NOMO-1 (cell line): ENCODE results near the gene NCKIPSD.
A peak's percentile ranks its signal among the peaks of the same experiment; 100 is the strongest.

Experiments used
- DNase-seq, 2 experiments: peaks; one replicate each; lab custom pipeline; 2025; ENCODE audit not compliant: unreplicated experiment in 2 of 2; lab: John Stamatoyannopoulos, UW

Gene NCKIPSD

DNA sequence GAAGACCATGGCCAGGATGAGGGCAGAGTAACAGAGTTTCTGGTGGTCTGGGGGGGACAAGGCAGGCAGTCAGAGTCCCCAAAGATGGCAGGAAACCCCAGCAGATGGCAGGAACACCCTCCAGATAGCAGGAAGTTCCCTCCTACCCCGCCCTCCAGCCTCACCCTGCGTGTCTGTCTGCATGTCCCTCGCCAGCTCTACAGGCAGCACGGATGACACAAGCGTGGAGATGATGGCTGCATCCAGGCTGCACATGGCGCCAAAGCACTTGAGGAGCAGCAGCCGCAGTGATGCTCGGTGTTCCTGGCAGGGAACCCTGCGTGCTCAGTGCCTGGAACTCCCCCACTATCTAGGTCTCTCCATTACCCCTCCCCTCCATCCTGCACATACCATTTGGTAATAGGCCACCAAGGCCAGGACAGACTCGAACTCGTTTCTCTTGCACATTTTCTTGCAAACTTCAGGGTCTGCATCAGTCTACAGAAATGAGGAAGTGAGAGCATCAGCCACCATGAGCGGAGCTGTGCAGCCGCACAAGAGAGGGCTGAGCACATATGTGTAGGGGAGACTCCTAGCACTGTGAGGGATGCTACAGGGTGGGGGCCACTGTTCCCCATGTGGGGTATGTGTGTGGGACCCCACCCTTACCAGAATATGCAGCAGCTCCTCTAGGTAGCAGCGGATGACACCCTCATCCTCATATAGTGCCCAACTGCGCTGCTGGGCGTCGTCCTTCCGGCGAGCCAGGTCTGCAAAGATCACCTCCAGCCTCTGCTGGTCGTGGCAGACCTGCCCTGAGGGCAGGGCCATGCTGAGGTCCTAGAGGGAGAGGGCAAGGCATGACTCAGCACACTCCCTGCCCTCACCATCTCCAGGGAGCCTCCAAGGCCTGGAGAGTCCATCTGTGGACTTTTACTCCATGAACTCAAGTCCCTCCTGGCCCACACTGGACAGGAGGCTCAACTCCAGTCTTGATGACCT, 6.0 kb downstream of the NCKIPSD start:
- DNase-seq = peak in 1 of 2 experiments; percentile 24

DNA sequence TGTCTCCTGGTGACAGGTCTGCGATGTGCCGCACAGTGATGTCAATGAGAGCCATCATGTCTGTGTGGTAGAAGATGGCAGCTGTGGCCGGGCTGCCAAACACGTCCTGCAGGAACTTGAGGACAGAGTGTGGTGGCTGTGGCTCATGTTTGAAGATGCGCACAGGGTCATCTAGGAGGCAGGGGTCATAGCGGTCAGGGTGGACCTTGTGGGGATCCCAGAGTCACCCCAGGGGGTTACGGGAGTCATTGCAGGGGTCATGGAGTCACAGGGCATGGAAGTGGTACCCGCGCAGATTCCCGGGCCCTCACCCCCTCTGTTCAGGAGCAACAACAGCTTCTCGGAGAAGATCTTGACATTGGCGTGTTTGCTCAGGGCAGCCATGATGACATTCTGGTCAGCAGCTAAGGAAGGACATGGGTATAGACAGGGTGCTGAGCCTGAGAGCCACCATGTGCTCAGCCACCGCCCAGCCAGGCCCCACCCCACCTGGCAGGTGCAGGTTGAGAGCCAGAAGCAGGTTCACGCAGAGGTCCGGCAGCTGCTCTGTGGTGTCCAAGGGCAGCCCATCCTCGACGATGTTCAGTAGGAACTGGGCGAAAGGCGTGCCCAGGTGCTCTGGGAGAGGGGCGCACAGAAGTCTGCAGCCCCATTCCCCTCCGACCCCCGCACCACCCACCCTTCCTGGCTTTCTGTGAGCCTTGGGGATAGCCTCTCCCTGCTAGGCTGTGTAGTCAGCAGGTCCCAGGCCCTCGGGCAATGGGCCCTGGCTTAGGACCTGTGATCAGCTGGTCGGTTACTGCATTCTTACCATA, 6.9 kb downstream of the NCKIPSD start:
- no peak for DNase-seq

DNA sequence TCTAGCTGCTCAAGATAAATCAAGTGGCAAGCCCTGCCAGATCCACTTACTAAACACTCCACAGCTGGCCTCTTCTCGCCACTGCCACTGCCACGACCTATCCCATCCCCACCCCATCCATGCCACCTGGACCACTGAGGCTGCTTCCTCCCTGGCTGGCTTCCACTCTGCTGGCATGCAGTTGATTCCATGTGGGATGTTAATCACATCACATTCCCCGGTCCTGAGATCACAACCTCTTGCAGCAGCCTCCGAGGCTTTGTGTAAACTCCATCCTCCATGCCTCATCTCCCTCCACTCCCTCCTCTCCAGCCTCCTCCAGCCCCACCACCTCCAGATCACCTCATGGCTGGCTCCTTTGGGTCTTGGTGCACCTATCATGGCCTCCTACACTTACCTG, 7.7 kb downstream of the NCKIPSD start:
- no peak for DNase-seq

DNA sequence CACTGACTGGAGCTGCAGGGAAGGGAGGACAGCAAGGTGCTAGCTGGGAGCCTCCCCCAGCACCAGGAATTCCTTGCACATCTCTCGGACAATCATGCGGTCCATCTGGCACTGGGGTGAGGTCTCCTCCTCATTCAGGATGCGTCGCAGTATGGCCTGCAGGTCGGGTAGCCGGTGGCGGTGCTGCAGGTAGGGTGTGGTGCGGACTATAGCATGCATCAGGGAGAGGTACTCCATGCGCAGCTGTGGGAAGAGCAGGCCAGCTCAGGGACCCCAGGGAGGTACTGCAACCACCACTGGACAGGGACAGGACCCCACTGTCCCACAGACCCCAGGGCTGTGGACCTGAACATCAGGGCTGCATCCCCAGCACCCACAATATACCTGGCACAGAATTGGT, 11.2 kb downstream of the NCKIPSD start:
- no peak for DNase-seq

DNA sequence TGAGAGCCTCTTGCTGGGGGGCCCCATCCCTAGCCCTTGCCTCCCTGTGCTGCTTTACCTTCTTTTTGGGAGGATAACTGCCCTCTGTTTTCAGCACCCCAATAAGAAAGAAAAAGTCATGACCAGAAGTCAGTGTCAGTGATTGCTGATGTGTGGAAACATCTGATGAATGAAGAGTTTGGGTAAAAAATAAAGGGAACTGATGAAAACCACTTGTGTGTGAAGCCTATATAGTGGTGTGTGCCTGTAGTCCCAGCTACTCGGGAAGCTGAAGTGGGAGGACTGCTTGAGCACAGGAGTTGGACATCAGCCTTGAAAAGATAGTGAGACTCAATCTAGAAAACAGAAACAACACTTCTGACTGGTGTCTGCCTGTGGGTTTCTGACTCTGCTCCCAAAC, 13.2 kb downstream of the NCKIPSD start:
- no peak for DNase-seq

DNA sequence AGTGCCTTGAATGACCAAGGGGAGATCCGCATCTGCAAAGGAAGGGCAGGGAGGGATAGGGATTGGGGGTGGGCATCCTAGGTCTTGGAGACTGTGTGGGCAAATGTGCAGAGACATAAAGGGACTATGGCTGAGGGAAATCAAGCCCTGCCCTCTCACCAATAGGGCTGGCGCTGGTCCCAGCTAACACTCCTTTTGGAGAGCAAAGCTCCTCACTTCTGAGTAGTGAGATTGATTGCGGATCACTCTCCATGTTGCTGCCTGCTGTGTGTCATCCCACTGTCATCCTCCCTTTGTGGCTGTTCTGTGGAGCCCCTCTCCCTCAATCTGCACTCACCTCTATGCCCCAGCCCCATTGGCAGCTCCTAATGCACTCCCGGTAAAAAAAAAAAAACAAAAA, 20.8 kb downstream of the NCKIPSD start:
- no peak for DNase-seq

DNA sequence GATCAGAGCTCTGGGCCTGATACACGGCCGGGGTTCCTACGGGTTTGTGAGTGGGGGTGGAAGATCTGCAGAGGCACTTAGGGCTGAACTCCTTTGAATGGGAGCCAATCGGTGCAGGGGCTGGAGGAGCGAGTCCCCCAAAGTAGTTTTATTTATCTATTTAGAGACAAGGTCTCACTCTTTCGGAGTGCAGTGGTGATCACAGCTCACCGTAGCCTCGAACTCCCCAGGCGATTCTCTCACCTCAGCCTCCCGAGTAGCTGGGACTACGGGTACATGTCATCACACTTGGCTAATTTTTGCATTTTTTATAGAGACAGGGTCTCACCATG, 21.4 kb downstream of the NCKIPSD start:
- DNase-seq = no peak

DNA sequence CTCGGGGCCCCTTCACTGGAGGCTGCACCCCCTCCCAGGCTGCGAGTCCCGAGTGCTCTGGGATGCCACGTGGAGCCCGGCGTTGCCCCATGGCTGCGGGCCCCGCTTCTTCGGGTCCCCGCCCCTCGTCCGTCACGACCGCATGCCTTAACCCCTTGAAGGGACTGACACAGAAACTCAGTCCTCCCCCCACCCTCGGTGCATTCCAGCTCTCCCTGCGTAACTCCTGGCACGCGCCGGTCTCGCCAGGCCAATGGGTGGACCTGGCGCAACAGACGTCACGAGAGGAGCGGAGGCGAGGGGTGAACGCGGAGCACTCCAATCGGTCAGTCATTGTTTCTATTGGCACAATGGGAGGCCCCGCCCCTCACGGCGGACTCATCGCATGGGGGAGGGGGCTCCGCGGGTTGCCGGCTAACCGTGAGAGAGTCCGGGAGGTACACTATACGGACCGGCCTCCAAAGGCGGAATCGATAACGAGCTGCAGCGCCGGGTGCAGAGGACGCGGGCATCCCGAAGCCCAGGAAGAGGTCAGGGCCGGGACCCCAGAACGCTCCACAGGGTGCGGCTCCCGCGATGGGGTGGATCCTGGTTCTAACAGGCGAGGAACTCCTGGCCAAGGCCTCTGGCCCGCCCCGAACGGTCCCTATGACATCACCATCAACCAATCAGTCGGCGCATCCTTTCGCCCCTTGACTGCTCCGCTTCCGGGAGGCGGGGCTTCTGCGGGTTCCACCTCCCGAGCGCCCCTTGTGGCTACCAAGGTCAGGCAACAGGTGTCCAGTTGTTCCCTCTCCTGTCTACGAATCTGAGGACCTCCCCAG, 22.0 kb downstream of the NCKIPSD start:
- DNase-seq = peak; percentile 91 to 92

DNA sequence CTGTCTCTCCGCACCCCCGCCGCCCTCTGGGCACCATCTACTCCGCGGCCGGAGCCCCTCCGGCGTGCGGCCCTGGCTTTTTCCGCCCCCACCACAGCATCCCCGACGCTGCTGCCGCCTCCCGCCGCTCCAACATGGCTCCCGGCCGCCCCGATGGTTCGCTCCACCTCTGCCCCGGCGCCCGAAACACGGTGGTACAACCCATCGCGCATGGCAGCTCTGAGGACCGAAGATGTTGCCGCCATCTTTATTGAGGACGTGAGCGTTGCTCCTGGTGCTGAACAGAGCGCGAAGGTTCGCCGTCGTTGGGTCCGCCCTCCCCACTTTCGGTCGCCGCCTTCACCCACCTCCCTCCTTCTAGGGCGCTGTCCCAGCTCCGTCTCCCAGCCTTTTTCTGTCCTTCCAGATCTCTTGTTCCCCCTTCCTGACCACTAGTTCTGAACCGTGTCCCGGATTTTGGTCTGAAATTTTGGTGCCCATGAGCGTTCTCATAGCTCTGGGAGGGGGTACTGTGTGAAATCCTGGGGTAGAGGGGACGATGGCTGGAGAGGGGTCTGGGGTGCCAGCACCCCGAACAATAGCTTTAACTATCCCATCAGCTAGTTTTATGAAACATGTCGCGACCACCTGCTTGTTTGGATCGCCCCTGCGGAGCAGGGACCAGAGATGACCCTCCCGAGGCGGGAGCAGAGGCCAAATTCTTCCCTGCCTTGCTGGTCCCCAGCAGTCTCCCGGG, 22.8 kb downstream of the NCKIPSD start, which contains the start of gene CELSR3:
CELSR3 (minus strand) TSS at position 134 of the 736 bp plus-strand sequence. CDS start 252 bp downstream, outside the sequence.
- DNase-seq = peak; percentile 23 to 26

DNA sequence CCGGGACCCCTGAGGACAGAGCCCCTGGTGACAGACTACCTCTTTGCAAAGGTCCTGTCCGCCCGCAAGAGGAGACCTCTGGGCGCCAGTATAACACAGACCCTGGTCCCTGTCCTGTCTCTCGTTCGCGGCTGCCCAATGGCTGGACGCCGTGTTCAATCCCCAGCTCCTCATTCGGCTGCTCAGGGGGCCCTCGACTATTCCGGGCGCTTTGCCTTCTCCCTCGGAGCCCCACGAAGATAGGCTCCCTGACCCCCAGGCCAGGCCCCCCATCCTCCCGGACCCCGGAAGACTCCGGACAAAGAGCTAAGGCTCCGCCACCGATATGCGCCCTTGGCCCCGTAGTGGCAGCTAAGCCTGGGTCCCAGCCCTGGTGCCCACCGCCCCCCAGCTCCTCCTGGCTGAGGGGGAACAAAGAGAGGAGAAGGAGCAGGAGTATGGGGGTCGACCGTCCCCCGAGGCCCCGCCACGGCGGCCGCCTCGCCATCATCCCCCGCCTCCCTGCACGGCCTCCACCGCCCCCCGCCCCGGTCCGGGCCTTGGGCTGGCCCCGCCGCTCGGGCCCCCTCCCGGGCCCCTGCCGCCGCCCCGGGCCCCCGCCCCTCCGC, 23.5 kb downstream of the NCKIPSD start:
- no peak for DNase-seq

DNA sequence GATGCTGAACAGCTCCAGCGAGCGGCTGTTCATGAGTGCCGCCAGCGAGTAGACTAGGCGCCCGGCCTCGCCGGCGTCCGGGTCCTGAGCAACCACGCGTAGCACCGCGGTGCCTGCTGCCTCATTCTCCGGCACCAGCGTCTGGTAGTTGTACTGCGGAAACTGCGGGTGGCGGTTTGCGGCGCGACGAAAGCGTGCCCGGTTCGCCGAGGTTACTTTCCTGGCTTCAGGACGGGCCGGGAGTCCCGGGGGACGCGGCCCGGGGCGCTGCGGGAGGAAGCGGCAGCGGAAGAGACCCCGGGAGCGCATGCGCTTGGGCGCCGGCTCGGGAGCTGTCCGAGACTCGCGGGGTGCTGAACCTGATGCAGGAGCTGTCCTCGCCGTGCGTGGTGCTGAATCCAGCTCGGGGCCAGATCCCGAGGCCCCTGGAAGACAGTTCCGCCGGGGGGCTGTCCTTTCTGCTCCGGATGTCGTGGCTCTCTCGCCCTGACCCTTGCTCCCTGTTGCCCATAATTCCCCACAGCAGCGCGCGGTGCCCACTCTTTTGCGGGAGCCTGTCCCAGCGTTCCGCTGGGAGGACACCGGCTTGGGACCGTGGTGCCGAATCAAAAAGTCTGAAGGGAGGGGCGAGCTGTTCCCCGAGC, 24.1 kb downstream of the NCKIPSD start:
- peak; percentile 23 to 25 for DNase-seq

DNA sequence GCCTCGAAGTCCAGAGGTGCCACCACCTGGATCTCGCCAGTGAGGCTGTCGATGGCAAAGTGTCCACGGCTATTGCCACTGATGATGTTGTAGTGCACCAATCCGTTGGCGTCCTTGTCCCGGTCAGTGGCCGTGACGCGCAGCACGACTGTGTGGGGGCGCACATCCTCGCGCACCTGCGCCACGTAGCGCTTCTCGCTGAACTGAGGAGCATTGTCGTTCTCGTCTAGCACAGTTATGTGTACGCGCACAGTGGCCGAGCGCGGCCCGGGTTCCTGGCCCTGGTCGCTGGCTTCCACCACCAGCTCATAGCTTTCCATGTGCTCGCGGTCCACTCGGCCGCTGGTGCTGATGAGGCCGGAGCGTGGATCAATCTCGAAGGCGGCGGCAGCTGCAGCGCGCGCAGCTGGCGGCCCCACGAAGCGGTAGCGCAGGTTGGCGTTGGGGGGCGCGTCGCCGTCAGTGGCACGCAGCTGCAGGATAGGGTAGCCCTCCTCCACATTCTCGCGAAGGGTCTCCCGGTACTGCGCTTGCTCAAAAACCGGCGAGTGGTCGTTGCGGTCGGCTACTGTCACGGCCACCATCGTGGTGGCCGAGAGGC, 24.8 kb downstream of the NCKIPSD start:
- DNase-seq = no peak

DNA sequence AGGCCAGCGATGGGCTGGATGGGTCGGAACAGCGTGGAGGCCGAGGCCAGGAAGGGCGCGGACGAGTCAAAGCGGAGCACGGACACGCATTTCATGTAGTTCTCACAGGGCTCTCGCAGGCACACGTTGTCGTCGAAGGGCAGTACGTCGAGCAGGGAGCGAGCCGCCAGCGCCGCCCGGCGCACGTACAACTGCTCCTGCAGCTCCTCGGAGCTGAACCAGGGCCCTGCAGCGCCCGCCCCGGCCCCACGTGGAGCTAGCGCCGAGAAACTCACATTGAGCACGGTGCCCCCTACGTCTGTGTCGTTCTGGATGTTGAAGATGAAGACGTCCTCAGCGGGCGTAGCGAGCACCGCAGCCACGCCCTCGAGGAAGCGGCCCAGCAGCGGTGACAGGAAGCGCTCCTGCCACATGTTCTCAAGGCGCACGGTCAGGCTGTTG, 28.9 kb downstream of the NCKIPSD start:
- peak; percentile 50 to 71 for DNase-seq

DNA sequence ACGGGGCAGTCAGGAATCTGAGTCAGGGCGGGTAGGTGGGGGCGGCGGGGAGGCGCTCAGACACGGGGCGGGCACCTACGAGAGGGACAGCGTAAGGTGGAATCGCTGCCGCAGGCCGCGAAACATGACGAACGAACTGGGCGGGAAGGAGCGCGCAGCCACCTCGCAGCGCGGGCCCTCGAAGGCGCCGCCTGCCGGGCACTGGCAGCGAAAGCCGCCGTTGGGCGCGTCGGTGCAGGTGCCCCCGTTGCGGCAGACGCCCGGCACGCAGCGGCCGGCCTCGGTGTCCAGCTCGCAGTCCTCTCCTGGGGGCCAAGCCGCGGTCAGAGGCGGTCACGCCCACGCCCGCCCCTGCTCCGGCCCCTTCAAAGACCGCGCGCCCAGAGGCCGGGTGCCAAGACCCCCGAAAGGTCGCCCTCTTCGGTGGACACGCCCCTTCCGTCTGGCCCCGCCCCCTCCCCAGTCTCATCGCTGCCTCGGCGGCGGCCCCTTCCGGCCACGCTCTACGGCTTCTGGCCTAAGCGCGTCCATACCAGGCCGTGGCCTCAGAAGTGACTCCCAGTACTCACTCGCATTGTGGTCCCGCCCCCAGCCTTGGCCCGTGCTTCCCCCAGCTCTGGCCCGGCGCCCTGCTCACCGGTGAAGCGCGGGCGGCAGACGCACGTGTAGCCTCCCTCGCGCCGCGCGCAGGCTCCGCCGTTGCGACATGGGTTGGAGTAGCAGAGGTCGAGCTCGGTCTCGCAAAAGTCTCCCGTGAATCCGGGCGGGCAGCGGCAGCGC, 29.5 kb downstream of the NCKIPSD start:
- DNase-seq = peak; percentile 83 to 93

DNA sequence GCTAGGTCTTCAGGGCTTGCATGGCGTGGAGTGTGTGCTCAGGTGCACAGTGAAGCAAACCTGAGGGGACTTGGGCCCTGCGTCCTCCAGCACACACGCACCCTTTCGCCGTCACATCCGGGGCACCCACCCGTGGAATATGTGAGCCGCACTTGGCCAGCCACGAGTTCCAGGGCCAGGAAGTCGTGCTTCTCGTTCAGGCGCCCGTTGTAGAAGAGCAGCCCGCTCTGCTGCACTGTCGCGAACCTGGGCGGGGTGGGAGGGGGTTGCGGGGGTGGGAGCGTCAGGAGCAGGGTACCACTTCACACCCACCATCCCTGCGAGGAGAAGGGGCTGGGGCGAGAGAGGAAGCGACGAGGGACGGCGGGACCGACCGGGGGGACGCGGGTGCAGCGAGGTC, 30.1 kb downstream of the NCKIPSD start:
- DNase-seq = peak in 1 of 2 experiments; percentile 11

DNA sequence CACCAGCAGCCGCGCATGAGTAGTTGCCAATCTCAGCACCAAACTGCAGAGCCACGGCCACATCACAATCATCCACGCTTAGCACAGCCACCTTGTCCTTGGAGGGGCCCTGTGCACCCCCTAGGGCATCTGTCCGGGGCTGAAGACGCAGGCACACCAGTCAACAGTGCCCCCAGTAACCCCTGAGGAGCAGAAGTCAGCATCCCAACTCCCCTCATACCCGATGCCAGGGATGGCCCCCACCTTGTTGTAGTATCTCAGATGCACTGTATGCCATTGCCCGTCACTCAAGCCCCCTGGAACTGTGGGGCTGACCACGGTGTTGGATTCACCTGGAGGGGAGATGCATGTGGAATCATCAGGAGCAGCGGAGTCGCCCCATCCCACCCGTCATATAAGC, 30.7 kb downstream of the NCKIPSD start:
- DNase-seq = no peak

DNA sequence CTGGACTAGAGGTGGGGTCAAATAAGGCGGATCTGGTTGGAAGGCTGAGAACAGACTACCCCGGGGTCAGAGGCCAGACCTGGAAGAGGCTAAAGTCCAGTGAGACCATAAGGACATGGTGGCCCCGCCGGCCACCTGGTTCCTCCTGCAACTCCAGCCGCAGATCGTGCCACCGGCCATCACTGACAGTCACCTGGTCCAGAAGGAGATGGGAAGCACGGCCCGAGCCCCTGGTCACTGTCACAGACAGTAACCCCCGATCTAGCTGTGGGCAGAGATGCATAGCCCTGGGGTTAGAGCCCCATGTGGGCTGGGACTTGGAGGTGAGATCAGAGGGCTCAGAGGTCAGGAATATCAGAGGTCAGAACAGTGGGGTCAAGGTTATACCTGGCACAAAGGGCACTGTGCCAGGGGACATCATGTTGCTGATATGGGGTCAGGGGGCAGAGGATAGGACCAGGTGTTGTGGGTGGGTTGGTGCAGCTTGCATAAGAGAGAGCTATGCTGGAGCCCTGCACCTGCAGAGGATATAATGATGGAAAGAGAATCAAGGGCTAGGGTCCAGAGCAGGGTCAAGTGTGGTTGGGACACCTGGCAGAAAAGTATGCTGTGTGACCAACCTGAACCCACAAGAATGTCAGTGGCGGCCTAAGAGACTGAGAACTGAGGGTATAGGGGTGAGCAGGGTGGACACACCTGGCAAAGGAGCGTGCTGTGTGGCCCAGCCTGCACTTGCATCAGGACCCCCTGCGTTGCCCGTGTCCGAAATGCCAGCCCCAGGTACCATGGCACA, 32.6 kb downstream of the NCKIPSD start:
- DNase-seq = no peak
